A673 (cell line): Measurements from ENCODE around the gene KIF19. TPM values are rescaled to one million over a fixed set of nuclear protein-coding genes. Genes with fewer than 3 reads are reported as not detected.

Experiments
- BruUV-seq: library from RNA; stranded (reverse); fragments of 400-500 nt; replicated peaks from 2 replicates; lab custom pipeline; 2021; lab: Mats Ljungman, UMichigan
- CTCF ChIA-PET: fragments of 300-600 bp; sonication (Branson Sonifier 250); formaldehyde crosslinking; loops from one replicate; lab custom pipeline; 2022; ENCODE audit warnings: antibody characterized with exemption; lab: Charles Lee
- POLR2A ChIA-PET: fragments of 300-600 bp; sonication (Branson Sonifier 250); formaldehyde crosslinking; loops from one replicate; lab custom pipeline; 2022; ENCODE audit warnings: antibody characterized with exemption; ENCODE audit not compliant: low non-redundant PET; lab: Charles Lee
- DNase-seq: peaks from one replicate; pipeline ENCODE4 v3.0.0-alpha.2; 2015; ENCODE audit warnings: low spot score
- H3K27ac ChIP-seq: fragments of 200-600 bp; sonication (generic); 2 replicates; pipeline ENCODE4 v1.5.1; 2016; ENCODE audit warnings: mixed run types, low read depth, mild to moderate bottlenecking, mixed read lengths, antibody characterized with exemption, low read length; ENCODE audit not compliant: poor library complexity, severe bottlenecking
- H3K27me3 ChIP-seq: fragments of 200-600 bp; sonication (generic); replicated peaks from 2 replicates; pipeline ENCODE4 v1.6.1; 2017; ENCODE audit warnings: mixed run types, low read depth, mild to moderate bottlenecking, mixed read lengths, antibody characterized with exemption, low read length; ENCODE audit not compliant: insufficient read depth, poor library complexity
- H3K36me3 ChIP-seq: fragments of 200-600 bp; sonication (generic); 2 replicates; pipeline ENCODE4 v1.6.1; 2016; ENCODE audit warnings: mixed run types, mild to moderate bottlenecking, mixed read lengths, antibody characterized with exemption, low read length; ENCODE audit not compliant: insufficient read depth, poor library complexity, severe bottlenecking
- H3K4me1 ChIP-seq: fragments of 200-600 bp; sonication (generic); 2 replicates; pipeline ENCODE4 v1.6.1; 2017; ENCODE audit warnings: mixed run types, mild to moderate bottlenecking, mixed read lengths, antibody characterized with exemption, low read length; ENCODE audit not compliant: insufficient read depth, poor library complexity, severe bottlenecking
- H3K4me3 ChIP-seq: fragments of 200-600 bp; sonication (generic); 2 replicates; pipeline ENCODE4 v1.5.1; 2016; ENCODE audit warnings: low read depth, mixed run types, mild to moderate bottlenecking, mixed read lengths, low read length; ENCODE audit not compliant: poor library complexity, severe bottlenecking
- H3K9me3 ChIP-seq: fragments of 200-600 bp; sonication (generic); 2 replicates; pipeline ENCODE4 v1.6.1; 2016; ENCODE audit warnings: mixed run types, low read depth, mild to moderate bottlenecking, mixed read lengths, antibody characterized with exemption, low read length; ENCODE audit not compliant: poor library complexity, severe bottlenecking
- EZH2 ChIP-seq: fragments of 200-600 bp; sonication (generic); IDR thresholded peaks from 2 replicates; pipeline ENCODE4 v1.6.1; 2017; ENCODE audit warnings: borderline replicate concordance, low read depth, mild to moderate bottlenecking, mixed read lengths, antibody characterized with exemption, low read length; ENCODE audit not compliant: poor library complexity, severe bottlenecking
- intact Hi-C: fragments of 100-400 bp; cut with micrococcal nuclease; formaldehyde crosslinking; loops from one replicate; pipeline ENCODE4 v1.10.0; 2022; ENCODE audit not compliant: unreplicated experiment
- total RNA-seq: library from RNA; stranded (reverse); gene quantifications from 2 replicates; pipeline ENCODE4 v1.2.3, GENCODE V29; 2021
- TF ChIP-seq, protein P1 (sequence below): fragments of 300-800, 200-600 bp; sonication (generic); conservative IDR thresholded peaks from 2 replicates; pipeline ENCODE4 v1.5.1; 2017; ENCODE audit warnings: low read depth, mild to moderate bottlenecking, antibody characterized with exemption, low read length, moderate library complexity, mixed read lengths

The KIF19 gene
- total RNA-seq, 1 experiment from 2014 or later: not detected

DNA sequence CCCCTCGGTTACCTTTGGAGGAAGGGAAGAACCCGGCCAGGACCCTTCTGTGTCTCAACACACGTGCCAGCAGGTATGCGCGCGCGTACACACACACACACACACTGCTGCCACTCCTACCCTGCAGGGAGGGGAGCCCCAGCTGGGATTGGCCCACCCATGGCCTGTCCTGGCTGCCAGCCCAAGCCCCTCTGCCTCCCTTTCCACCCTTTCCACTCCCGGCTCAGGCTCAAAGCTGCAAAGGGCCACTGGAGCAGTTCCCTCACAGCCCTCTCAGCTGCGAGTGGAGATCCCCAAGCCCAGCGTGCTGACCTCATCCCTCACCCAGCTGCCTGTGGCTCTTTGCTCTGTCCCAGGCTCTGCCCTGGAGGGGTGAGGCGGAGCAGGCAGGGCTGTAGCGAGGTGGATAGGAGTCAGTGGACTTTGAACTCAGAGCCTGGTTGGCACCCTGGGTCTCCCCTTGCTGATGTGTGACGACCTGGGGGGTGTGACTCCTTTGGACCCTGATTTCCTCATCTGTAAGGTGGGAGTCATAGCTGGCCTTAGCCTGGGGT, 14.5 kb downstream of the KIF19 start:
- Histone ChIP-seq H3K4me1 (no peaks in the 10 kb centered on the region), H3K27ac (no peak overlapping the region), H3K36me3 (no peaks in the 10 kb centered on the region), H3K9me3 (no peaks in the 10 kb centered on the region), H3K27me3 (no peaks in the 10 kb centered on the region), H3K4me3 (no peak overlapping the region)
- no peak for DNase-seq
- intact Hi-C loops: no loop called here
- ChIA-PET CTCF (interaction anchor here (0.6 kb wide), 2 partner anchors 16 to 59 kb away, joined by 5 to 7 read pairs; no protein-coding TSS in a partner anchor), POLR2A (no interaction called here)
- TF ChIP-seq EZH2: no peak
- TF ChIP-seq, protein P1, sequence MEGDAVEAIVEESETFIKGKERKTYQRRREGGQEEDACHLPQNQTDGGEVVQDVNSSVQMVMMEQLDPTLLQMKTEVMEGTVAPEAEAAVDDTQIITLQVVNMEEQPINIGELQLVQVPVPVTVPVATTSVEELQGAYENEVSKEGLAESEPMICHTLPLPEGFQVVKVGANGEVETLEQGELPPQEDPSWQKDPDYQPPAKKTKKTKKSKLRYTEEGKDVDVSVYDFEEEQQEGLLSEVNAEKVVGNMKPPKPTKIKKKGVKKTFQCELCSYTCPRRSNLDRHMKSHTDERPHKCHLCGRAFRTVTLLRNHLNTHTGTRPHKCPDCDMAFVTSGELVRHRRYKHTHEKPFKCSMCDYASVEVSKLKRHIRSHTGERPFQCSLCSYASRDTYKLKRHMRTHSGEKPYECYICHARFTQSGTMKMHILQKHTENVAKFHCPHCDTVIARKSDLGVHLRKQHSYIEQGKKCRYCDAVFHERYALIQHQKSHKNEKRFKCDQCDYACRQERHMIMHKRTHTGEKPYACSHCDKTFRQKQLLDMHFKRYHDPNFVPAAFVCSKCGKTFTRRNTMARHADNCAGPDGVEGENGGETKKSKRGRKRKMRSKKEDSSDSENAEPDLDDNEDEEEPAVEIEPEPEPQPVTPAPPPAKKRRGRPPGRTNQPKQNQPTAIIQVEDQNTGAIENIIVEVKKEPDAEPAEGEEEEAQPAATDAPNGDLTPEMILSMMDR: no peak
- BruUV-seq: no TSS peak

DNA sequence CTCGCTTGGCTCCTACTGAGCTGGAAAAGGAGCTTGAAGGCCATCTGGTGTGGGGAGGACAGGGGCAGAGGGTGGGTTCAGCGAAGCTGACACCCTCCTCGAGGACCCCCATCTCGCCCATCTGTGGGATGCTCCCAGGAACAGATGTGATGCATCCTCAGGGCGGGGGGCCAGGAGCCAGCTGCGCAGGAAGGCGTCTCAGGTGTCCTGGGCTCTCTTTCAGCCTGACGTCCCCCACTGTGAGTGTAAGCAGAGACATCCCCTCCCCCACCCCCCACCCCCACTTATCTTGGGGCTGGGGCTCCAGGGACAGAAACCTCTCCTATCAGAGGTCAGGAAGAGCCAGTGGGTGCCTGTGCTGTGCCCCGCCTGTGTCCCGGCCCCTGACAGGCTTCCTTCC, 16.2 kb downstream of the KIF19 start:
- H3K4me3 ChIP-seq: no peak overlapping the region
- TF ChIP-seq, protein P1: no peak
- TF ChIP-seq EZH2: no peak
- no peaks in the 10 kb centered on the region for H3K36me3 ChIP-seq
- no peaks in the 10 kb centered on the region for H3K4me1 ChIP-seq
- ChIA-PET CTCF (no interaction called here), POLR2A (no interaction called here)
- H3K27ac ChIP-seq: no peak overlapping the region
- H3K9me3 ChIP-seq: no peaks in the 10 kb centered on the region
- H3K27me3 ChIP-seq: no peaks in the 10 kb centered on the region
- intact Hi-C loops: no loop called here
- DNase-seq: no peak
- BruUV-seq: no TSS peak

DNA sequence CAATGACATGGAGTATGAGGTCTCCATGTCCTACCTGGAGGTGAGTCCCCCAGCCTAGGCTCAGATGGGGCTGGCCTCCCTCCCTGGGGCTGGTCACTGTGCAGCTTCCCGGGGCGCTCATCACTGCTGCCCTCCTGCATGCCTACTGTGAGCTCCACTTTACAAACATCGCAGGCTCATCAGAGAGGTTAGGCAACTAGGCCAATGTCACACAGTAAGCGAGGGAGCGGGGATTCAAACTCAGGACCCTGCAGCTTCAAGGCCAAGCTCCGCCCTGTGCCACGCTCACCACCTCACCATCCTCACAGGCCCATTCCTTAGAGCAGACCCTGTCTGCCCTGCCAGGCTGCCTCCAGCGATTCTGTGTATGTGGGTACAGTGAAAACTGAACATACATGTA, 17.1 kb downstream of the KIF19 start:
- Histone ChIP-seq H3K27me3 (peaks cover 3% of the 10 kb centered on the region), H3K27ac (no peak overlapping the region), H3K4me1 (no peaks in the 10 kb centered on the region), H3K36me3 (no peaks in the 10 kb centered on the region), H3K9me3 (no peaks in the 10 kb centered on the region), H3K4me3 (no peak overlapping the region)
- intact Hi-C loops: no loop called here
- BruUV-seq: no TSS peak
- ChIA-PET CTCF (no interaction called here), POLR2A (no interaction called here)
- TF ChIP-seq, protein P1: no peak
- TF ChIP-seq EZH2: no peak
- no peak for DNase-seq
